Measurements from ENCODE around the gene PHF10.
A peak's percentile ranks its signal among the peaks of the same experiment; 100 is the strongest.
"Not testable (repeated sequence)": the region's sequence is repeated elsewhere in the genome, so short reads cannot be mapped to it uniquely, and the experiment has no call there.

The PHF10 gene
- long read RNA-seq, donor 1, full-length matches to known transcripts, result 8 of 8 reads
- long read RNA-seq, donor 1, partial matches to known transcripts, result 0 of 8 reads
- long read RNA-seq, donor 1, other reads (novel, unspliced or antisense), result 0 of 8 reads
- long read RNA-seq, donor 2, full-length matches to known transcripts, result 8 of 8 reads
- long read RNA-seq, donor 2, partial matches to known transcripts, result 0 of 8 reads
- long read RNA-seq, donor 2, other reads (novel, unspliced or antisense), result 0 of 8 reads
- long read RNA-seq, donor 3, full-length matches to known transcripts, result 12 of 12 reads
- long read RNA-seq, donor 3, partial matches to known transcripts, result 0 of 12 reads
- long read RNA-seq, donor 3, other reads (novel, unspliced or antisense), result 0 of 12 reads
- long read RNA-seq, donor 4, full-length matches to known transcripts, result 19 of 19 reads
- long read RNA-seq, donor 4, partial matches to known transcripts, result 0 of 19 reads
- long read RNA-seq, donor 4, other reads (novel, unspliced or antisense), result 0 of 19 reads
- long read RNA-seq, donor 5, full-length matches to known transcripts, result 22 of 22 reads
- long read RNA-seq, donor 5, partial matches to known transcripts, result 0 of 22 reads
- long read RNA-seq, donor 5, other reads (novel, unspliced or antisense), result 0 of 22 reads
- long read RNA-seq, donor 6, full-length matches to known transcripts, result 14 of 14 reads
- long read RNA-seq, donor 6, partial matches to known transcripts, result 0 of 14 reads
- long read RNA-seq, donor 6, other reads (novel, unspliced or antisense), result 0 of 14 reads
- long read RNA-seq, donor 7, full-length matches to known transcripts, result 22 of 34 reads
- long read RNA-seq, donor 7, partial matches to known transcripts, result 12 of 34 reads
- long read RNA-seq, donor 7, other reads (novel, unspliced or antisense), result 0 of 34 reads
- long read RNA-seq, donor 8, full-length matches to known transcripts, result 9 of 9 reads
- long read RNA-seq, donor 8, partial matches to known transcripts, result 0 of 9 reads
- long read RNA-seq, donor 8, other reads (novel, unspliced or antisense), result 0 of 9 reads

DNA sequence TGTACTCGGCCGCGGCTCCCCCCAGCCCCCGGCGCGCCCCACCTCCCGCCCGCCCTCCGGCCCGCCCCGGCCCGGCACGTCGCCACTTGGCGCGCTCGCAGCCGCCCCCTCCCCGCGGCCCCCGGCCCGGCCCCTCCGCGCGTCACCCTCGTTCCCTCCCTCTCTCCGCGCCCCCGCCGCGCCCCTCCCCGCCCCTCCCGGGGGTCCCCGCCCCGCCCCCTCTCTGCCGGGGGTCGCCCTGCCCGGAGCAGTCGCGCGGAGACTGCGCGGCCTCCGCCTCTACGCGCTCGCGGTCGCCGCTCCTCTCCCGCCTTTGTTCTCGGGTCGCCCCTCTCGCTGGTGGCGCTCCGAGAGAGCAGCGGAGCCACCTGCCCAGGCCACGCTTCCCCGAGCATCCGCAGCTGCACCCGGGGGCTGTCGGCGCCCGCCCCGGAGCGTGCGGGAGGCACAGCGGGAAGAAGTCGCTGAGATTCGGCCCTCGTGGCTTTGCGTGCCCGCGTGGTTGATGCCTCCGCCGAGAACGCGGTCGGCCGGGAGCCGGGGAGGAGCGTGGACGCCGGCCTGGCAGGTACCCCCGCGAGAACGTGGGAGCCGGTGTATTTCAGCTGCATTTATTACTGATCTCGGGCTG lies at the start of gene PHF10:
Gene PHF10, minus strand, starts transcription at position 7 of the 631 bp plus-strand sequence. CDS start 569 bp downstream, outside the sequence.
- peak; percentile 97 for DNase-seq

- no peak for DNase-seq
Measured at GRCh38 chr6:169766921-169767736, 42.8 kb upstream of the PHF10 start.

- no peak for DNase-seq
Measured at GRCh38 chr6:169766232-169766631, 41.9 kb upstream of the PHF10 start.

DNA sequence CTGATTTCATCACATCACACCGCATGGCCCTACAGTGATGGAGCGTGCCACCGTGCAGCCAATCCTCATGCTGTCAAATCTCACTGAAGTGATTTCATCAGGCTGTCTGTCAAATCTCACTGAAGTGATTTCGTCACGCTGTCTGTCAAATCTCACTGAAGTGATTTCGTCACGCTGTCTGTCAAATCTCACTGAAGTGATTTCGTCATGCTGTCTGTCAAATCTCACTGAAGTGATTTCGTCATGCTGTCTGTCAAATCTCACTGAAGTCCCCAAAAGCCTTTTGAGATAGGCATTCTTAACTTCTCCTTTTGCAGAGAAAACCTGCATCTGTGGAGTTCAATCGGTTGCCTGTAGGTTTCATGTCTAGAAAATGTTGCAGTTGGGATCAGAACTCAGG lies 41.5 kb upstream of the PHF10 start:
- not testable (repeated sequence) for DNase-seq

- DNase-seq, result no peak
Measured at GRCh38 chr6:169763881-169764280, 39.6 kb upstream of the PHF10 start.

DNA sequence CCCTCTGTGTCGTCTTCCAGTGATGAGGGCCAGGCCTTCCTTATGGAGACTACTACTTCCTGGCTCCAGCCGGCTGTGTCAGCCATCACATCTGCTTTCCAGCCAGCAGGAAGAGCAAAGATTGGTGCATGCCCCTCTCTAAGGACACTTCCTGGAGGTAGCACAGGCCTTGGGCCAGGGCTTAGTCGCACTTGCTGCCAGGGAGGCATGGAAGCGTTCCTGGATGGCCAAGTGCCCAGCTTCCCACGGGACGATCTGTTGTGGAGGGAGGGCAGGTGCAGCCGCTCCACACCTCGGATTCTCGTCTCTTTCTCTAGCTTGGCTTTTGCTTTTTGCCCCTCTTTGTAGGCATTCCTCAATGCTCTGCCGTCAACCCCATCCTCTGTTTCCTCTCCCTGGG lies 39.0 kb upstream of the PHF10 start:
- no peak for DNase-seq

DNA sequence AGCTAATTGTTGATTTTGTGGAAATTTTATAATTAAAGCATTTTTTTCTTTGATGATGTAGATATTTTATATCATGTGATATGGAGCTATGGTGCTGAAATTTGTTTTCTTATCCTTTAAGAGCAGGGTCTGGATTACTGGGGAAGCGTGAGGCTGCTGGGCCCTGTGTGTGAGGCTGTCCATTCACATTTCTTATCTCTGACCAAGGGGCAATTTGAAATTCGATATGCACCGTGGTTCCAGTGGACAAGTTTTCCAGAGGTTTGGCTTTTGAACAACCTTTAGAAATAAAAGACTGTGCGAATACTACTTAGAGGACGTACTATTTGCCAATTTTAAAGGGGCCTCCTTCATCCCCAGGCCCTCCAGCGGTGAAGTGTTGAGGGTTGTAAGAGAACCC lies 30.9 kb upstream of the PHF10 start:
- no peak for DNase-seq

DNA sequence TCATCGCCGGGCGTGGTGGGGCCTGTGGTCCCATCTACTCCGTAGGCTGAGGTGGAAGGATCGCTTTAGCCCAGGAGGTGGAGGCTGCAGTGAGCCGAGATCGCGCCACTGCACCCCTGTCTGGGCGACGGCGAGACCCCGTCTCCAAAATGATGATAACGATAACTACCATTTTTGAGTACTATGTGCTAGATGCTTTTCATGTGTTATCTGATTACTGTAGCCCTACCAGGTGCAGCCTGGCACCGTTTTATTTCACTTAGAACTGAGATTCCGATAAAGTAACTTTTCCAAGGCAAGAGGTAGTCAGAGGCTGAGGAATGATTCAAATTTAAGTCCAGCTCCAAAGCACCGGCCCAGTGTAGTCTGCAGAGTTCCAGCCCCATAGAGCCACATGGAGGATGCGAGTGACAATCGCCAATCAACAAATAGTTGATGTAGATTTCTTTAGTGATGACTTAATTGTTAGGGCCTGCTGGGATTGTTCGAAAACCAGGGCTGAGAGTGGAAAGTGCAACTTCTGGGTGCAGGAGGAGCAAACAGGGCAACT lies 27.8 kb upstream of the PHF10 start:
- no peak for DNase-seq

DNA sequence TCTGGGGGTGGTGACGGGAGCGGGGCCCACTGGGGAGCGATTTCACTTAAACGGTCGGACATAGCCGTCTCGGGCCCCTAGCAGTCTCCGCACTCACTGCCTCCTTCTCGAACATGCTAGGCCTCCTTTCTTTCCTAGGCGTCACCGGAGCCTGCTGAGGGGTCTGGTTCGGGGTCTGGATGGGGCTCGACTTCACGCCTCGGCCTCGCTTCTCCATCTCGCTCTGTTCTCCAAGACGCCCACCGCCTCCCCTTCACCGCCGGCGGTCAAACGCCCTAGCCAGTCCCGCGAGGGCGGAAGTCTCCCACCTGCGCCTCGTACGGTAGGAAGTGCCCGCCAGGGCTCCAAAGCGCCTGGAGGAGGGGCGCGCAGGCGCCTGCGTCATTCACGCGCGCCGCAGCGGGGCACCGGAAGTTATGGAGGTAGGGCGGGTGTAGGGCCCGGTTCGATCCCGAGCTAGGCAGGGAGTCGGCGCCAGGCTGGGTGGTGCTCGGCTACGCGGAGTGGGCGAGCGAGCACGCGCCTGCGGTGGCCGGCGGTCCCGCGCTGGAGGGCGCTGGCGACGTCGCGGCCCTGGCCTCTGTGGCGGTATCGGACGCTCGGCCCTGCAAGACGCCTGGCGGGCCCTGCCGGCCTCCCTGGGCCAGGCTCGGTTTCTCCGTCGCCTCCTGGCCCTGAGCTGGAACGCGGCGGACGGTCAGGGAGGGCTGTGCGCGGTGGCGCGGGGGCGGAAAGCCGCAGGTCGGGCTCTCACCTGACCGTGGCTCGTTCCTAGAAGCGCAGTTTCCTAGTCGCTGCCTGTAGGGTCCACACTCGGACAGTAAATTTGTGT lies 27.2 kb upstream of the PHF10 start, which contains the start of the genes DYNLT2 and ERMARD:
Gene DYNLT2, minus strand, starts transcription at position 331 of the 832 bp plus-strand sequence. Its CDS starts 114 bp downstream, at position 217.
Gene ERMARD, plus strand, starts transcription at position 381 of the 832 bp plus-strand sequence. Its CDS starts 36 bp downstream, at position 417.
- peak; percentile 100 for DNase-seq

DNA sequence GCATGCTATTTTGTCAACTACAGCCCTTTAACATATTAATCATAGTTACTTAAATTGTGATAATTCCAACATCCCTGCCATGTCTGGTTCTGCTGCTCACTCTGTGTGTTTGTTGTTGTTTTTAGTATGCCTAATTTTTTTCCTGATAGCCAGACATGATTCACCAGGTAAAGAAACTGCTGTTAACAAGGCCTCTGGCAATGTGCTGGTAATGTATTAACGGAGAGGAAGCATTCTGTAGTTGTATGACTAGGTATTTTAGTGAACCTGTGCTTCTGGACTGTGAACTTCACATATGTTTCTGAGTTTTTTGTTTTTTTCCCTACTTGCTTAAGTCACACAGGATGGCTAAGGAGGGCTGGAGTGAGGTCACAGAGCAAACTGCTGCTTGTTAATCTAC lies 22.3 kb upstream of the PHF10 start:
- no peak for DNase-seq

DNA sequence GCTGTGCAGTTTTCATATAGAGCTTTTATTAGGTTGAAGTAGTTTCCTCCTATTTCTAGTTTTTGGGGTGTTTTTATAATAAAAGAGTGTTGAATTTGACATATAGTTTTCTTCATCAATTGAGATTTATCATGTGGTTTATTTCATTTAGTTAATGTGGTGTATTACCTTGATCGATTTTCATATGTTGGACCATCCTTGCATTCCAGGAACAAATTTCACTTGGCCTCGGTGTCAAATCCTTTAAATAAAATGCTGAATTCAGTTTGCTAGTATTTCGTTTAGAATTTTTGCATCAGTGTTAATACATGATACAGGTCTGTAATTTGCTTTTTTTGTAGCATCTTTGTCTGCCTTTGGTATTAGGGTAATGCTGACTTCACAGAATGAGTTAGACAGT lies 21.1 kb upstream of the PHF10 start:
- DNase-seq, result no peak

GRCh38 chr6:169741344-169741743 lies 17.0 kb upstream of the PHF10 start:
- no peak for DNase-seq

DNA sequence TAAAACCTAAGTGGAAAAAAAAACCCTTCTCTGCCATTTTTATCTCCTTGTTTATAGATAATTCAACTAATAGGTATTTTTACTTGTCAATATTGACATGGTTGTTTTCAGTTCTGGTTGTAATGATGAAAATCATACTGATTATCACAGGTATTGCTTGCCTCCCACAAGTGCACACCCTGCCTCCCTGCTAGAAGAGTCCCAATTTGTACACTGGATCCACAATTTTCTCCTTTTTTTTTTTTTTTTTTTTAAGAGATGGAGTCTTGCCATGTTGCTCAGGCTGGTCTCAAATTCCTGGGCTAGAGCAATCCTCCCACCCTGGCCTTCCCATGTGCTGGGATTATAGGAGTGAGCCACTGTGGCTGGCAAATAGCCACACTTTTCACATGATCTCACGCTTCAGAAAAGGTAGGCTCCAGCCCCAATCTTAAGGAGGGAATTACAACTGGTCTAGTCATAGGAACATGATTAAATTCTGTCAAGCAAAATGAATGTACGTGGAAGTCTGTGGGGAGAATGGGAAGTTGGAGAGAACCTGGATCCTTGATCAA lies 14.8 kb upstream of the PHF10 start:
- no peak for DNase-seq

DNA sequence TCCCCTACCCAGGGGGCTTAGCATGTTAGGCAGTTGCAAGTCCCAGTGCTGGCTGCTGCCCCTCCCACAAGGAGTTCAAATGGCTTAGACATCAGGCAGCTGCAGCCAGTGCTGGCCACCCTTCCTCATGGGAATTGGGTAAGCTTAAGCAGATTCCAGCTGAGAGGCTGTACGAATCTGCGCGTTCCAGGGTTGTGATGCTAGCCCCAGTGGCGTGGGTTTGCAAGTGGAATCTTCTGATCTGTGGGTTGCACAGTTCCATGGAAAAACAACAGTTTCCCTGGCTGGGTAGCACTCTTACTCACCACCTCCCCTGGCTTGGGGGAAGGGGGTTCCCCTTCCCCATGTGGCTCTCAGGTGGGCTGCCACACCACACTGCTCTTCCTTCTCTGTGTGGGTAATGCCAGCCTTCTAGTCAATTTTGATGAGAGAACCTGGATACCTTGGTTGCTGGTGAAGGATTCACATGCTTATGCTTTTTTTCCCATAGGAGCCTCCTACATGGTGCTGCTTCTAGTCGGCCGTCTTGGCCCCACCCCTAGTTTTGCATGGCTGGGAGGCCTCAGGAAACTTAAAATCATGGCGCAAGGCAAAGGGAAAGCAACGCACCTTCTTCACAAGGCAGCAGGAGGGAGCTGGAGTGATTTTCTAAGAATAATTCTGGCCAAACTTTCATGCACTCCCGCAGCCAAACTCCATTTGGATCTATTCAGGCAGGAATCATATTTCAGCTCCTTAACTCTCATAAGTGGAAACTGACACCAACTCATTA lies 14.1 kb upstream of the PHF10 start:
- DNase-seq, result no peak

GRCh38 chr6:169729961-169730360 lies 5.7 kb upstream of the PHF10 start:
- no peak for DNase-seq

GRCh38 chr6:169726963-169727362 lies 2.7 kb upstream of the PHF10 start:
- no peak for DNase-seq

DNA sequence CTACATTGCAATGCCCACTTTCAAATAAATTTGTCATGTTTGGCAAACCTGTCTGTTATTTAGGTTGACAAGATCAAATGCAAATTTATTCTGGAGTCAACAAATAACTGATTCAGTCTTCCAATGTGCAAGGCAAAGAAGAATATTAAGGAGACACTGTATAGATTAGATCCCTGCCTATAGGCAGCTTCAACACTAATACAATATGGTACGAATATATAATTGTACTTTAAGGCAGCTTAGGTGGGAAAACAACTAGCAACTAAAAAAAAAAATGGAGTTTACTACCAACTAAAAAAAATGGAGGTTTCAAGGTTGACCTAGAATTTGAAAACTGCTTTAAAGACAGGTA lies 1.7 kb upstream of the PHF10 start:
- DNase-seq, result no peak

DNA sequence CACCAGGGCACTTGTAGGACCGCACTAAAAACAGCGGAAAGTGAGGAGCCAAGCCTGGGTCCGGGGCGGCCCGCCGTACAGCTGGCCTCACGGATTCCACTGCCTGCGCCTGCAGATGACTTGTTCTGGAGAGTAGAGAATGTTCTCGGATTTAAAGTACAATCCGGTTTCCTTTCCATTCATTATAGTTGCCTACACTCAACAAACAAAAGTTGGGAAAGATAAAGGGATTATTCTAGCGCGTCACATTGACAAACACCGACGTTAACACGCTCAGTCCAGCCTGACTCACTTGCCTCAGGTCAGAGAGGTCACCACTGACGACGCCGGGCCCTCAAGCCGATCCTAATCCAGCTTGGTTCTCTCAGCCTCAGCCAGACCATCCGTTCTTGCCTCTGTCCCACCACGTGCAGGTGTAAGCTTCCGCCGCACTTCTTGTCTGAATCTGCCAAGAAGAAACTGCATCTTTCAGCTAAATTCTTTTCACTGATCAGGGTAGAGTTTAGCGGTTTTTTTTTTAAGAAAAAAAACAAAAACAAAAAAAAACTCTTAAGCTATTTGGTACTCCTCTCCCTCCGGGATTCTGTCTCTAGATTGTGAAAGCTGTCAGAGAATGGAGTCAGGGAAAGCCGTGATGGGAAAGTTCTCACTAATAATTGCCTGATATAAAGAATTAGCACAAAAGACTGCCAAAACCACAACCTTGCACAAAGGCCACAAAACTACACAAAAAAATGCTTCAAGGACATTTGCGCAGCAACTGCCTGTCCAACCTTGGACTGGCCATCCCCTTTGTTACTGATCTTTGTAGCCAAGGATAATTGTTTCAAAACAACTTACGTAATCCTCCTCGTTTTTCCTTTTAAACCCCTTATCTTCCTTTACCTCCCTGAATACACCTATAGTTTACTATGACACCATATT lies 1.1 kb upstream of the PHF10 start:
- DNase-seq, result no peak

Measured in right kidney (tissue), 9 donors.